Measurements from ENCODE around the gene NCF4.

The NCF4 gene

GRCh38 chr22:36838119-36839030, 22.4 kb upstream of the NCF4 start:
- no peak overlapping the region for H3K4me3 ChIP-seq (ENCODE audit: low read depth, low read length)
- TF ChIP-seq CTCF (IDR thresholded peaks at IDR 0.05; ENCODE audit: control insufficient read depth, extremely low read depth, insufficient read depth): no peak
- DNase-seq (ENCODE audit: low read depth): no peak

GRCh38 chr22:36839356-36840073, 21.3 kb upstream of the NCF4 start:
- no peak for DNase-seq (ENCODE audit: low read depth)
- no peak for TF ChIP-seq CTCF (IDR thresholded peaks at IDR 0.05; ENCODE audit: control insufficient read depth, extremely low read depth, insufficient read depth)
- H3K4me3 ChIP-seq (ENCODE audit: low read depth, low read length): no peak overlapping the region

DNA sequence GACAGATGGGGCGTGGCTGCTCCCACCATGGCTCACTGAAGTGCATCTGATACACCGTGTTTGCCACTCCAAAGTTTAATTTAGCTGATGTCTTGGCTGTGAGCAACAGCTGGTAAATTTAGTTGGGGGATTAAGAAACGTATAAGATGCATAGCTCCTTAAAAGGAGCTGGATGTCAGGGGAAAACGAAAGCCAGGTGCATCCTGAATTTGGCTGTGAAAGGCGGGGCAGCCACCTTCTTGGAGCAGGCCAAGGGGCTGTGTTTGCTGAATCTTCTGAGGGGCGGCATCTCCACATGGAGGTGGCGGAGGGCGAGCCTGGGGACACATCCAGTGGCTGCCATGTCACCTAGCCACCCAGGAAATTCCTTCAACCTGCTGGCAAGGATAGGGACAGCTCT, 20.7 kb upstream of the NCF4 start:
- no peak for DNase-seq (ENCODE audit: low read depth)
- no peak for TF ChIP-seq CTCF (IDR thresholded peaks at IDR 0.05; ENCODE audit: control insufficient read depth, extremely low read depth, insufficient read depth)
- H3K4me3 ChIP-seq (ENCODE audit: low read depth, low read length): no peak overlapping the region

DNA sequence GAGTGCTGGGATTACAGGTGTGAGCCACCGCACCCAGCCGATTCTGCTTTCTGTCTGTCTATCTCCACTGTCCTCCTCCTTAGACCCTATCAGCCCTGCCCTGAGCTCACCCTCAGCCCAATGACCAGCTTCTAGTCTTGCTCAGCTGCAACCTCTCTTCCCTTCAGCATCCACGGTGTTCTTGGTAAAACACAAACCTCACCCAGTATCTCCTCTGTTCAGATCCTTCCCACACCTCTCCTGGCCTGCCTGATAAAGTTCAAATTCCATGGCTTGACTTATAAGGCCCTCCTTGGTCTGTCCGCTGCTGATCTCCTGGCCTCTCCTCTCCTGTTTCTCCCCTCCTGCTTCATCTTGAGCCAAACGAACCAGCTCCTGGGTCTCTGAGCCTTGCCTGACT, 14.5 kb upstream of the NCF4 start:
- no peak for TF ChIP-seq CTCF (IDR thresholded peaks at IDR 0.05; ENCODE audit: control insufficient read depth, extremely low read depth, insufficient read depth)
- DNase-seq (ENCODE audit: low read depth): no peak

GRCh38 chr22:36846949-36847348, 13.9 kb upstream of the NCF4 start:
- no peak overlapping the region for H3K4me3 ChIP-seq (ENCODE audit: low read depth, low read length)
- DNase-seq (ENCODE audit: low read depth): no peak
- no peak for TF ChIP-seq CTCF (IDR thresholded peaks at IDR 0.05; ENCODE audit: control insufficient read depth, extremely low read depth, insufficient read depth)

More for the DNA sequence above, 14.5 kb upstream of the NCF4 start:
- H3K4me3 ChIP-seq (ENCODE audit: low read depth, low read length): no peak overlapping the region

DNA sequence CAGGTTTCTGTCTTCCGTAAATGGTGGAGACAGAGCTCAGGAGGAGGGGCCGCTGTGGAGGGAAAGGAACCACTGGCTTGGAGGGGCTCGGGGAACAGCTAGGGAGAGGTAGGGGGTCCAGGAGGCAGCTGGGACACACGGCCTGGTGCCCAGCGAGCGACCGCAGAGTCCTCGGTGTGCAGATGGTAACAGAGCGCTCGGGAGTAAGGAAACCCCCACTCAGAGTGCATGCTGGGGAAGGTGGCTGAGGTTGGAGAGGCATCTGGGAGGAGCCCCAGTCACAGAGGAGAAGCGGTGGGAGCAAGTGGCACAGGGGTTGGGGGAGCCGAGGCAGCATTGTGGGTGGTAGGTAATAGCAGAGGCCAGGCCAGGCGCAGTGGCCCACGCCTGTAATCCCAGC, 10.8 kb upstream of the NCF4 start:
- no peak overlapping the region for H3K4me3 ChIP-seq (ENCODE audit: low read depth, low read length)
- TF ChIP-seq CTCF (IDR thresholded peaks at IDR 0.05; ENCODE audit: control insufficient read depth, extremely low read depth, insufficient read depth): no peak
- DNase-seq (ENCODE audit: low read depth): no peak

All from LNCaP clone FGC (cell line).